Measurements from ENCODE around the gene PTH1R. TPM values are rescaled to one million over a fixed set of nuclear protein-coding genes. Genes with fewer than 3 reads are reported as not detected.

PTH1R gene
- polyA plus RNA-seq, 2 of the 4 experiments (the other 2 are of a cell fraction) = 0.45 to 0.53 TPM

GRCh38 chr3:46926039-46926438 is 48.5 kb downstream of the PTH1R start:
- FAIRE-seq = no peak
- H3K4me2 ChIP-seq = no peak overlapping the region
- peak overlapping the region; percentile 74 to 84 for H3K27ac ChIP-seq
- no peak overlapping the region for H3K4me3 ChIP-seq
- no peak for TF ChIP-seq KDM5A (IDR thresholded peaks at IDR 0.05)
- peaks cover 54% of the 10 kb centered on the region for H3K4me1 ChIP-seq
- peak; percentile 19 to 32; a peak in 3 of 6 replicates for ATAC-seq
- H3K9me3 ChIP-seq = peaks cover 6% of the 10 kb centered on the region; the same call in 1 of the 3 replicates
- POLR2A ChIA-PET = interaction anchor here (0.6 to 0.7 kb wide), 2 partner anchors 52 to 53 kb away, joined by 3 read pairs; partner anchors contain the start of gene NBEAL2
- whole genome bisulfite sequencing (ENCODE audit: missing lambda C conversion rate) = 49% methylated on average over 6 of the region's 6 CpGs
- CTCF ChIA-PET = interaction anchor here (0.8 to 5.2 kb wide), 8 partner anchors 8 to 73 kb away, joined by 3 to 62 read pairs (median 4); partner anchors contain the start of gene NBEAL2
- peak in 1 of 2 experiments; percentile 60 for DNase-seq (ENCODE audit: low read depth in 1 of 2, low spot score in 1 of 2)

DNA sequence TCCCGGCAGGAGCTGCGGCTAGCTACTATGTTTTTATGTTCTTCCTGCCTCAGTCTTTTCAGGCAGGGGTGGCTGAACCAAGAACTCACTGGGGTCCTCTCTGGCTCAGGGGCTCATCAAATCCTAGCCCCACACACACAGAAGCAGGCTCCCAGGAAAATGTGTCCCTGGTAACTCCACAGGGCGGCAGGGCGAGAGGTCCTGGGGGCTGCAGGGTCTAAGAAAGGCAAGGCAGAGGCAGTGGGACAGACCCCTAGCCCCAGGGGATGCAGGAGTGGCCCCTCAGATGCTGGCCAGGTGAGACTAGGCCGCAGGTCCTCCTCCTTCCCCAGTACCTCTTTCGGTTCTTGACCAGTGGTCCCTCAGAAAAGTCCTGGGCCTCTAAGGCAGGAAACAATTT is 48.9 kb downstream of the PTH1R start:
- Histone ChIP-seq H3K9me3 (peaks cover 6% of the 10 kb centered on the region; the same call in 1 of the 3 replicates), H3K4me1 (peaks cover 58% of the 10 kb centered on the region), H3K4me2 (no peak overlapping the region), H3K27ac (peak overlapping the region; percentile 74 to 84), H3K4me3 (no peak overlapping the region)
- ATAC-seq (no peak), FAIRE-seq (no peak), DNase-seq (ENCODE audit: low read depth in 1 of 2, low spot score in 1 of 2) (no peak)
- TF ChIP-seq HDAC2 (IDR thresholded peaks at IDR 0.05) = no peak
- no peak for TF ChIP-seq BCL3 (IDR thresholded peaks at IDR 0.05)
- TF ChIP-seq KDM1A (IDR thresholded peaks at IDR 0.05; ENCODE audit: low read depth) = no peak
- TF ChIP-seq KDM5A (IDR thresholded peaks at IDR 0.05) = no peak
- no peak for TF ChIP-seq REST (IDR thresholded peaks at IDR 0.05)
- TF ChIP-seq, protein P1, sequence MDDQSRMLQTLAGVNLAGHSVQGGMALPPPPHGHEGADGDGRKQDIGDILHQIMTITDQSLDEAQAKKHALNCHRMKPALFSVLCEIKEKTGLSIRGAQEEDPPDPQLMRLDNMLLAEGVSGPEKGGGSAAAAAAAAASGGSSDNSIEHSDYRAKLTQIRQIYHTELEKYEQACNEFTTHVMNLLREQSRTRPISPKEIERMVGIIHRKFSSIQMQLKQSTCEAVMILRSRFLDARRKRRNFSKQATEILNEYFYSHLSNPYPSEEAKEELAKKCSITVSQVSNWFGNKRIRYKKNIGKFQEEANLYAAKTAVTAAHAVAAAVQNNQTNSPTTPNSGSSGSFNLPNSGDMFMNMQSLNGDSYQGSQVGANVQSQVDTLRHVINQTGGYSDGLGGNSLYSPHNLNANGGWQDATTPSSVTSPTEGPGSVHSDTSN (IDR thresholded peaks at IDR 0.05) = no peak
- TF ChIP-seq HES2 (IDR thresholded peaks at IDR 0.05) = no peak
- no peak for TF ChIP-seq HOXB13 (CRISPR knock-in tag; IDR thresholded peaks at IDR 0.05; ENCODE audit: low read depth)
- TF ChIP-seq EHF (CRISPR knock-in tag; IDR thresholded peaks at IDR 0.05) = no peak
- TF ChIP-seq RCOR1 (IDR thresholded peaks at IDR 0.05; ENCODE audit: low read depth, low read length) = no peak
- TF ChIP-seq CHD4 (IDR thresholded peaks at IDR 0.05; ENCODE audit: borderline replicate concordance) = no peak
- TF ChIP-seq HEYL (CRISPR knock-in tag; IDR thresholded peaks at IDR 0.05) = no peak
- TF ChIP-seq EP300 (IDR thresholded peaks at IDR 0.05) = no peak
- CTCF ChIA-PET = interaction anchor here (0.8 to 5.2 kb wide), 8 partner anchors 8 to 73 kb away, joined by 3 to 62 read pairs (median 3); partner anchors contain the start of gene NBEAL2
- POLR2A ChIA-PET = interaction anchor here (0.6 to 0.7 kb wide), 2 partner anchors 51 to 53 kb away, joined by 3 read pairs; partner anchors contain the start of gene NBEAL2
- 97% methylated on average over 5 of the region's 6 CpGs for WGBS (ENCODE audit: missing lambda C conversion rate)

DNA sequence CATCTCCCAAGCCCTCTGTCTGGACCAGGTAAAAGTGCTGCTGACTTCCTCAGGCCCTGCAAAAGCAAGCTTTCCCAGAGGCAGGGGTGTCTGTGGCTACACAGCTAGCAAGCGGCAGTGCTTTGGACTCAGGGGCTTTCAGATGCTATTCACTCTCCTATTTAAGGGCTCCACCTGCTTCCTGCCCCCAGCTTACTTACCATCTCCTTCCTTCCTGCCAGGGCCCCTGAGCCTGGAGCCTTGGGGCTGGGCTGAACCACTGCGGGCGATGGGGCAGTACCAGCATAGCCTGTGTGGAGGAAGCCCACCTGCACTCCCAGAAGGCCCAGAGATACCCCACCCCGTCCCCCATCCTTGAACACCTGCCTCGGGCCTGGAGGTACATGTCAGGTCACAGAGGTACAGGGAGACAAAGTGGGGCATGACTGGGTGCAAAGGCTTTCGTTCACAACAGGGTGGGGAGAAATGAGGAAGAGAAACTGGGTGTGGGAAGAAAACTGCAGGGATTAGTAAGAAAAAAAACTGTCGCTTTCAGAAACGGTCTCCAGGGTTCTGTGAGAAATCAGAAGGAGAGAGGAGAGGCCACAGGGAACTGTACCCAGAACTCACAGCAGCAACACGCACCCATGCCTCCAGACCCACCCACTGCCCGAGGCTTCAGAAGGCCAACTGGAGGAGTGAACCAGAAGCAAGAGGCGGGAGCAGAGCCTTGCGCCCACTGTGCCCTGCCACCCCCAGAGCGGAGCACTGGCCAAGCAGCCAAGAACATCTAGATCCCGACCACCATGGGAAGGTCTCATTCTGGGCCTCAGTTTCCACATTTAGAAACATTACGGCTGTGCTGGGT is 49.6 kb downstream of the PTH1R start:
- H3K4me1 ChIP-seq = peaks cover 65% of the 10 kb centered on the region
- TF ChIP-seq HDAC2 (IDR thresholded peaks at IDR 0.05) = no peak
- TF ChIP-seq, protein P1 (IDR thresholded peaks at IDR 0.05) = no peak
- TF ChIP-seq RFX5 (IDR thresholded peaks at IDR 0.05) = no peak
- no peak for TF ChIP-seq RCOR1 (IDR thresholded peaks at IDR 0.05; ENCODE audit: low read depth, low read length)
- no peak for TF ChIP-seq HEYL (CRISPR knock-in tag; IDR thresholded peaks at IDR 0.05)
- TF ChIP-seq FOSB (CRISPR knock-in tag; IDR thresholded peaks at IDR 0.05) = no peak
- TF ChIP-seq RARB (CRISPR knock-in tag; IDR thresholded peaks at IDR 0.05) = no peak
- TF ChIP-seq CBX2 (IDR thresholded peaks at IDR 0.05; ENCODE audit: borderline replicate concordance, low read depth) = no peak
- no peak for TF ChIP-seq E2F6 (IDR thresholded peaks at IDR 0.05; ENCODE audit: borderline replicate concordance, low read depth)
- no peak for TF ChIP-seq GATA3 (IDR thresholded peaks at IDR 0.05; ENCODE audit: borderline replicate concordance)
- no peak for TF ChIP-seq MAZ (IDR thresholded peaks at IDR 0.05; ENCODE audit: borderline replicate concordance, low read depth, low read length)
- ChIA-PET CTCF (interaction anchor here (0.9 to 5.2 kb wide), 6 partner anchors 7 to 72 kb away, joined by 3 to 62 read pairs (median 4); partner anchors contain the start of gene NBEAL2), POLR2A (interaction anchor here (0.6 kb wide), 2 partner anchors 52 to 994 kb away, joined by 3 read pairs; partner anchors contain the start of gene NBEAL2)
- H3K4me3 ChIP-seq = no peak overlapping the region
- ATAC-seq (no peak), DNase-seq (ENCODE audit: low read depth in 1 of 2, low spot score in 1 of 2) (no peak), FAIRE-seq (no peak)
- peaks cover 6% of the 10 kb centered on the region; the same call in 1 of the 3 replicates for H3K9me3 ChIP-seq
- peak overlapping the region; percentile 74 to 84 for H3K27ac ChIP-seq
- 96% methylated on average over 13 of the region's 15 CpGs for WGBS (ENCODE audit: missing lambda C conversion rate)
- no peak overlapping the region for H3K4me2 ChIP-seq
